HepG2 (cell line): ENCODE results near the gene PLLP. TPM values are rescaled to one million over a fixed set of nuclear protein-coding genes. Genes with fewer than 3 reads are reported as not detected.

Source experiments
- CCAR2 ChIP-seq: fragments of 200-400 bp; formaldehyde crosslinking; optimal IDR thresholded peaks from 2 replicates; pipeline ENCODE3; 2018; ENCODE audit warnings: low read depth, mild to moderate bottlenecking, low read length, moderate library complexity
- ELF4 ChIP-seq: sonication (generic); formaldehyde crosslinking; IDR thresholded peaks from 2 replicates; pipeline ENCODE4 v1.5.0; 2020; ENCODE audit warnings: missing genetic modification reagents, mild to moderate bottlenecking, moderate library complexity, borderline replicate concordance
- FUBP1 ChIP-seq: sonication (generic); formaldehyde crosslinking; IDR thresholded peaks from 2 replicates; pipeline ENCODE4 v1.5.1; 2020; ENCODE audit warnings: missing genetic modification reagents, mild to moderate bottlenecking, borderline replicate concordance
- HNF4A ChIP-seq: sonication (generic); formaldehyde crosslinking; IDR thresholded peaks from 2 replicates; pipeline ENCODE4 v1.4.0; 2020; ENCODE audit warnings: missing genetic modification reagents
- MTA1 ChIP-seq: sonication (generic); formaldehyde crosslinking; IDR thresholded peaks from 2 replicates; pipeline ENCODE4 v1.4.0; 2020; ENCODE audit warnings: missing genetic modification reagents, mild to moderate bottlenecking, borderline replicate concordance
- PLSCR1 ChIP-seq: sonication (generic); formaldehyde crosslinking; IDR thresholded peaks from 2 replicates; pipeline ENCODE4 v1.5.0; 2020; ENCODE audit warnings: missing genetic modification reagents, mild to moderate bottlenecking, borderline replicate concordance
- RARA ChIP-seq: IDR thresholded peaks from 2 replicates; pipeline ENCODE4 v1.6.1; 2016; ENCODE audit warnings: missing genetic modification reagents, missing compliant biosample characterization
- RXRA ChIP-seq: sonication (generic); formaldehyde crosslinking; IDR thresholded peaks from 2 replicates; pipeline ENCODE4 v1.5.1; 2020; ENCODE audit warnings: missing genetic modification reagents
- XBP1 ChIP-seq: sonication (generic); formaldehyde crosslinking; IDR thresholded peaks from 2 replicates; pipeline ENCODE4 v1.5.0; 2020; ENCODE audit warnings: missing genetic modification reagents
- ZFAT ChIP-seq: sonication (generic); formaldehyde crosslinking; conservative IDR thresholded peaks from 2 replicates; pipeline ENCODE4 v1.8.1; 2023; ENCODE audit warnings: missing genetic modification reagents, inconsistent platforms
- ZFP1 ChIP-seq: IDR thresholded peaks from 2 replicates; pipeline ENCODE4 v1.6.1; 2016
- ZNF207 ChIP-seq: fragments of 450-650 bp; IDR thresholded peaks from 2 replicates; pipeline ENCODE4 v1.6.1; 2016; ENCODE audit warnings: antibody characterized with exemption, borderline replicate concordance
- ZNF263 ChIP-seq: sonication (generic); formaldehyde crosslinking; IDR thresholded peaks from 2 replicates; pipeline ENCODE4 v1.4.0; 2020; ENCODE audit warnings: missing genetic modification reagents
- ZNF3 ChIP-seq: IDR thresholded peaks from 2 replicates; pipeline ENCODE4 v1.7.0; 2017; ENCODE audit warnings: inconsistent platforms
- ZNF451 ChIP-seq: sonication (generic); formaldehyde crosslinking; IDR thresholded peaks from 2 replicates; pipeline ENCODE4 v1.5.0; 2020; ENCODE audit warnings: mild to moderate bottlenecking, missing genetic modification reagents
- ZNF547 ChIP-seq: sonication (generic); formaldehyde crosslinking; IDR thresholded peaks from 2 replicates; pipeline ENCODE4 v1.5.1; 2020; ENCODE audit warnings: mild to moderate bottlenecking, missing genetic modification reagents
- ZNF556 ChIP-seq: sonication (generic); formaldehyde crosslinking; IDR thresholded peaks from 2 replicates; pipeline ENCODE4 v1.4.0; 2020; ENCODE audit warnings: mild to moderate bottlenecking, missing genetic modification reagents, borderline replicate concordance
- ZNF709 ChIP-seq: sonication (generic); formaldehyde crosslinking; IDR thresholded peaks from 2 replicates; pipeline ENCODE4 v1.5.0; 2020; ENCODE audit warnings: mild to moderate bottlenecking, missing genetic modification reagents
- polyA plus RNA-seq, 8 experiments: library from polyadenylated mRNA; depleted of rRNA in 3 of 8; stranded (reverse) in 7 of 8; unstranded in 1 of 8; fragments of >200 nt; fragmentation: Illumina TruSeq in 4 of 8; extraction: Trizol in 4 of 8; gene quantifications; 2 replicates each; pipeline versions ENCODE4 v1.2.1 to v1.2.3, GENCODE V29; 2011 to 2016; ENCODE audit warnings: low read depth in 4 of 8, missing spikeins in 1 of 8, mixed read lengths in 1 of 8; ENCODE audit not compliant: insufficient read depth in 1 of 8
- total RNA-seq, 5 experiments: library from RNA; depleted of rRNA; stranded (reverse); fragments of >200 nt; fragmentation: Illumina TruSeq; extraction: Trizol; gene quantifications; 2 replicates each; pipeline ENCODE4 v1.2.3, GENCODE V29; 2016; ENCODE audit warnings: low read depth in 1 of 5
- TF ChIP-seq, protein P1 (sequence below): sonication (generic); formaldehyde crosslinking; IDR thresholded peaks from 2 replicates; pipeline ENCODE4 v1.8.1; 2022; ENCODE audit warnings: mild to moderate bottlenecking, missing genetic modification reagents
- TF ChIP-seq, protein P2 (sequence below): sonication (generic); formaldehyde crosslinking; IDR thresholded peaks from 2 replicates; pipeline ENCODE4 v1.5.1; 2020; ENCODE audit warnings: mild to moderate bottlenecking, missing genetic modification reagents
- TF ChIP-seq, protein P3 (sequence below): conservative IDR thresholded peaks from 2 replicates; pipeline ENCODE4 v1.6.1; 2018; ENCODE audit warnings: missing genetic modification reagents

Gene PLLP
- total and polyA plus RNA-seq, 2 of the 13 experiments (the other 11 are each of a cell fraction or from before 2014, with no cell fraction given), result 60.6 to 127 TPM

DNA sequence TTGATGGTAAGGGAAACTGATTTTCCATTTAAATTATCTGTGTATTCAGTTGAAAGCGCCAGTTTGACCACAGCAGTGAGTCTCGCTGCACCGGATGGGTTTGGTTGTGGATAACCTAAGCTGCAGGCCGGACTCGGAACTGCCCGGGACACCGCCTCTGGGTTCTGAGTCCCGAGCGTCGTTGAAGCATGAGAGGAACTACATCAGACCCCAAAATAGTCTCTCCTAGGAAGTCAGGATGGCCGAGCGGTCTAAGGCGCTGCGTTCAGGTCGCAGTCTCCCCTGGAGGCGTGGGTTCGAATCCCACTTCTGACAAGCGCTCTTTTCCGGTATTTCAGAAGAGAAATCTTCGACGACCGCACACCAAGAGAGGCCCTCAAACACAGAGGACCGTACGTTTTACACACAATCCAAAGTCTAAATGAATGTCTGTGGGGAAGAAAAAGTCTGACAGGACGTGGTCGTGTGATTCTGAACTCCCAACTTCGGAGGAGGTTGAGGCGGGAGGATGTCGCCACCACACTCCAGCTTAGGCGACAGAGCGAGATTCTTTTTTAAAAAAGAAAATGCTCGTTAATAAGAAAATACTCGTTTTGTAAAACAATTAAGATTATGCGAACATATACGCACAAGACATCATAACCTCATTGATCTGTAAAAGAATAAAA, 15.4 kb upstream of the PLLP start (continued):
- TF ChIP-seq, protein P1, sequence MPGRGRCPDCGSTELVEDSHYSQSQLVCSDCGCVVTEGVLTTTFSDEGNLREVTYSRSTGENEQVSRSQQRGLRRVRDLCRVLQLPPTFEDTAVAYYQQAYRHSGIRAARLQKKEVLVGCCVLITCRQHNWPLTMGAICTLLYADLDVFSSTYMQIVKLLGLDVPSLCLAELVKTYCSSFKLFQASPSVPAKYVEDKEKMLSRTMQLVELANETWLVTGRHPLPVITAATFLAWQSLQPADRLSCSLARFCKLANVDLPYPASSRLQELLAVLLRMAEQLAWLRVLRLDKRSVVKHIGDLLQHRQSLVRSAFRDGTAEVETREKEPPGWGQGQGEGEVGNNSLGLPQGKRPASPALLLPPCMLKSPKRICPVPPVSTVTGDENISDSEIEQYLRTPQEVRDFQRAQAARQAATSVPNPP (CRISPR knock-in tag), result peak; percentile 44; the same call in 1 of the 2 replicates
- TF ChIP-seq ZNF547 (CRISPR knock-in tag) (0 out of 2 replicates have a peak, but pooled peaks have one; percentile 50), MTA1 (CRISPR knock-in tag) (peak; percentile 37; the same call in 1 of the 2 replicates), ZNF709 (CRISPR knock-in tag) (peak; percentile 87; the same call in 1 of the 2 replicates), FUBP1 (CRISPR knock-in tag) (0 out of 2 replicates have a peak, but pooled peaks have one; percentile 50), RXRA (CRISPR knock-in tag) (peak; percentile 75), RARA (CRISPR knock-in tag) (peak; percentile 56; the same call in 1 of the 2 replicates), ELF4 (CRISPR knock-in tag) (peak; percentile 83; the same call in 1 of the 2 replicates), ZFP1 (no peak; the same call in 1 of the 2 replicates), CCAR2 (no peak), ZNF3 (CRISPR knock-in tag) (peak; percentile 39; the same call in 1 of the 2 replicates), ZFAT (no peak), ZNF207 (no peak), PLSCR1 (CRISPR knock-in tag) (0 out of 2 replicates have a peak, but pooled peaks have one; percentile 43), ZNF556 (CRISPR knock-in tag) (peak; percentile 92), HNF4A (CRISPR knock-in tag) (peak; percentile 66), ZNF263 (CRISPR knock-in tag) (peak; percentile 54; the same call in 1 of the 2 replicates), ZNF451 (CRISPR knock-in tag) (peak; percentile 37; the same call in 1 of the 2 replicates), XBP1 (peak; percentile 39; the same call in 1 of the 2 replicates)
- TF ChIP-seq, protein P2, sequence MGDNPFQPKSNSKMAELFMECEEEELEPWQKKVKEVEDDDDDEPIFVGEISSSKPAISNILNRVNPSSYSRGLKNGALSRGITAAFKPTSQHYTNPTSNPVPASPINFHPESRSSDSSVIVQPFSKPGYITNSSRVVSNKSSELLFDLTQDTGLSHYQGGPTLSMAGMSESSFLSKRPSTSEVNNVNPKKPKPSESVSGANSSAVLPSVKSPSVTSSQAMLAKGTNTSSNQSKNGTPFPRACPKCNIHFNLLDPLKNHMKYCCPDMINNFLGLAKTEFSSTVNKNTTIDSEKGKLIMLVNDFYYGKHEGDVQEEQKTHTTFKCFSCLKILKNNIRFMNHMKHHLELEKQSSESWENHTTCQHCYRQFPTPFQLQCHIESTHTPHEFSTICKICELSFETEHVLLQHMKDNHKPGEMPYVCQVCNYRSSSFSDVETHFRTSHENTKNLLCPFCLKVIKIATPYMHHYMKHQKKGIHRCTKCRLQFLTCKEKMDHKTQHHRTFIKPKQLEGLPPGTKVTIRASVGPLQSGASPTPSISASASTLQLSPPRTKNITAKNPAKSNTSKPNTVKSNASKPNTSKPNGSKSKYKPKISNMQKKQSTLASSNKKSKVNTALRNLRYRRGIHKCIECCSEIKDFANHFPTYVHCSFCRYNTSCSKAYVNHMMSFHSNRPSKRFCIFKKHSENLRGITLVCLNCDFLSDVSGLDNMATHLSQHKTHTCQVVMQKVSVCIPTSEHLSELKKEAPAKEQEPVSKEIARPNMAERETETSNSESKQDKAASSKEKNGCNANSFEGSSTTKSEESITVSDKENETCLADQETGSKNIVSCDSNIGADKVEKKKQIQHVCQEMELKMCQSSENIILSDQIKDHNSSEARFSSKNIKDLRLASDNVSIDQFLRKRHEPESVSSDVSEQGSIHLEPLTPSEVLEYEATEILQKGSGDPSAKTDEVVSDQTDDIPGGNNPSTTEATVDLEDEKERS, result peak; percentile 95; the same call in 1 of the 2 replicates
- TF ChIP-seq, protein P3, sequence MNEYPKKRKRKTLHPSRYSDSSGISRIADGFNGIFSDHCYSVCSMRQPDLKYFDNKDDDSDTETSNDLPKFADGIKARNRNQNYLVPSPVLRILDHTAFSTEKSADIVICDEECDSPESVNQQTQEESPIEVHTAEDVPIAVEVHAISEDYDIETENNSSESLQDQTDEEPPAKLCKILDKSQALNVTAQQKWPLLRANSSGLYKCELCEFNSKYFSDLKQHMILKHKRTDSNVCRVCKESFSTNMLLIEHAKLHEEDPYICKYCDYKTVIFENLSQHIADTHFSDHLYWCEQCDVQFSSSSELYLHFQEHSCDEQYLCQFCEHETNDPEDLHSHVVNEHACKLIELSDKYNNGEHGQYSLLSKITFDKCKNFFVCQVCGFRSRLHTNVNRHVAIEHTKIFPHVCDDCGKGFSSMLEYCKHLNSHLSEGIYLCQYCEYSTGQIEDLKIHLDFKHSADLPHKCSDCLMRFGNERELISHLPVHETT (CRISPR knock-in tag), result peak; percentile 57; the same call in 1 of the 2 replicates
